Activated CD8-positive, alpha-beta memory T cell treated with anti-CD3 and anti-CD28 coated beads for 36 hours (primary cell): ENCODE data around the gene JAKMIP1. TPM values are rescaled to one million over a fixed set of nuclear protein-coding genes. Genes with fewer than 3 reads are reported as not detected.

Source experiments
- CTCF ChIA-PET: fragments of 350-600 bp; sonication (Branson Sonifier 250); formaldehyde crosslinking; loops from one replicate; lab custom pipeline; 2021; ENCODE audit warnings: antibody characterized with exemption; lab: Charles Lee
- POLR2A ChIA-PET: fragments of 350-600 bp; sonication (Branson Sonifier 250); formaldehyde crosslinking; loops from one replicate; lab custom pipeline; 2021; ENCODE audit warnings: antibody characterized with exemption; lab: Charles Lee
- total RNA-seq, 2 experiments: library from RNA; stranded (reverse); gene quantifications; one replicate each; pipeline ENCODE4 v1.2.3, GENCODE V29; 2021

The JAKMIP1 gene
- 10 to 100 TPM; 12.4 to 12.5 TPM for total RNA-seq

GRCh38 chr4:6200011-6200921 lies at the start of gene JAKMIP1:
JAKMIP1 (minus strand) TSS chr4:6200549; CDS start chr4:6112850, 87,699 bp downstream.
- ChIA-PET CTCF (interaction anchor here (0.8 to 1.6 kb wide), 3 partner anchors 19 to 66 kb away, joined by 3 to 5 read pairs (median 5); no protein-coding TSS in a partner anchor), POLR2A (interaction anchor here (0.6 to 4.8 kb wide), 3 partner anchors 19 to 502 kb away, joined by 3 to 102 read pairs (median 3); no protein-coding TSS in a partner anchor)

- ChIA-PET POLR2A (no interaction called here), CTCF (interaction anchor here (11.7 kb wide), 1 partner anchor 80 kb away, joined by 177 read pairs; no protein-coding TSS in a partner anchor)
Observed at GRCh38 chr4:6248394-6248793, 48.0 kb upstream of the JAKMIP1 start.

GRCh38 chr4:6246170-6246634 lies 45.9 kb upstream of the JAKMIP1 start:
- ChIA-PET POLR2A (no interaction called here), CTCF (interaction anchor here (11.7 kb wide), 1 partner anchor 82 kb away, joined by 177 read pairs; no protein-coding TSS in a partner anchor)

- ChIA-PET CTCF (interaction anchor here (11.7 kb wide), 1 partner anchor 83 kb away, joined by 177 read pairs; no protein-coding TSS in a partner anchor), POLR2A (no interaction called here)
Observed at GRCh38 chr4:6245246-6246169, 45.2 kb upstream of the JAKMIP1 start.

GRCh38 chr4:6242271-6243029 lies 42.1 kb upstream of the JAKMIP1 start:
- POLR2A ChIA-PET, result no interaction called here
- CTCF ChIA-PET, result interaction anchor here (1.9 kb wide), 1 partner anchor 89 kb away, joined by 4 read pairs; no protein-coding TSS in a partner anchor

- ChIA-PET CTCF (interaction anchor here (2.0 kb wide), 1 partner anchor 9 kb away, joined by 5 read pairs; no protein-coding TSS in a partner anchor), POLR2A (no interaction called here)
Observed at GRCh38 chr4:6241062-6241845, 40.9 kb upstream of the JAKMIP1 start.

GRCh38 chr4:6239968-6240367 lies 39.6 kb upstream of the JAKMIP1 start:
- POLR2A ChIA-PET, result no interaction called here
- CTCF ChIA-PET, result interaction anchor here (2.0 kb wide), 1 partner anchor 11 kb away, joined by 5 read pairs; no protein-coding TSS in a partner anchor

- ChIA-PET POLR2A (no interaction called here), CTCF (interaction anchor here (2.0 kb wide), 1 partner anchor 11 kb away, joined by 5 read pairs; no protein-coding TSS in a partner anchor)
Observed at GRCh38 chr4:6239486-6239885, 39.1 kb upstream of the JAKMIP1 start.

- CTCF ChIA-PET, result interaction anchor here (1.1 kb wide), 1 partner anchor 95 kb away, joined by 3 read pairs; no protein-coding TSS in a partner anchor
- POLR2A ChIA-PET, result no interaction called here
Observed at GRCh38 chr4:6236816-6237390, 36.6 kb upstream of the JAKMIP1 start.

GRCh38 chr4:6235901-6236640 lies 35.7 kb upstream of the JAKMIP1 start:
- POLR2A ChIA-PET, result no interaction called here

GRCh38 chr4:6235012-6235411 lies 34.7 kb upstream of the JAKMIP1 start:
- POLR2A ChIA-PET, result no interaction called here

More at GRCh38 chr4:6235901-6236640, 35.7 kb upstream of the JAKMIP1 start:
- CTCF ChIA-PET, result no interaction called here

GRCh38 chr4:6233929-6234328 lies 33.6 kb upstream of the JAKMIP1 start:
- POLR2A ChIA-PET, result no interaction called here
- CTCF ChIA-PET, result no interaction called here

More at GRCh38 chr4:6235012-6235411, 34.7 kb upstream of the JAKMIP1 start:
- CTCF ChIA-PET, result no interaction called here

GRCh38 chr4:6232836-6233785 lies 32.8 kb upstream of the JAKMIP1 start:
- ChIA-PET CTCF (no interaction called here), POLR2A (no interaction called here)

GRCh38 chr4:6231663-6232165 lies 31.4 kb upstream of the JAKMIP1 start:
- CTCF ChIA-PET, result interaction anchor here (1.9 kb wide), 1 partner anchor 19 kb away, joined by 4 read pairs; no protein-coding TSS in a partner anchor
- POLR2A ChIA-PET, result no interaction called here
